SK-N-SH (cell line): Measurements from ENCODE around the gene SH3PXD2A.
A peak's percentile ranks its signal among the peaks of the same experiment; 100 is the strongest.

Source experiments
- CTCF ChIP-seq: fragments of 200-600 bp; sonication (generic); IDR thresholded peaks from 2 replicates; pipeline ENCODE4 v1.6.1; 2017; ENCODE audit warnings: antibody characterized with exemption, mild to moderate bottlenecking, moderate library complexity
- EP300 ChIP-seq, 2 experiments: IDR thresholded peaks; 2 replicates each; pipeline versions ENCODE4 v1.4.0 to v1.6.1; 2012; ENCODE audit warnings: borderline replicate concordance in 1 of 2, low read depth in 1 of 2, low read length in 1 of 2

GRCh38 chr10:103564776-103565520, 290.4 kb downstream of the SH3PXD2A start:
- TF ChIP-seq CTCF: peak; percentile 68
- no peak for TF ChIP-seq EP300 (IDR thresholded peaks at IDR 0.05; ENCODE audit: borderline replicate concordance in 1 of 2, low read depth in 1 of 2, low read length in 1 of 2)
